Measurements from ENCODE around the gene MAP2K5.
A peak's percentile ranks its signal among the peaks of the same experiment; 100 is the strongest.

The MAP2K5 gene

GRCh38 chr15:67753891-67754290 is 211.4 kb downstream of the MAP2K5 start:
- H3K4me3 ChIP-seq (ENCODE audit: low read depth, low read length): no peak overlapping the region
- no peak for TF ChIP-seq CTCF (IDR thresholded peaks at IDR 0.05; ENCODE audit: low read depth, low read length, missing control alignments)
- DNase-seq (ENCODE audit: low read depth): no peak
- in situ Hi-C loops (cut with HindIII; ENCODE audit: low sequenced_read_pairs): no loop called here

- no peak overlapping the region for H3K4me3 ChIP-seq (ENCODE audit: low read depth, low read length)
- in situ Hi-C loops (cut with HindIII; ENCODE audit: low sequenced_read_pairs): no loop called here
- TF ChIP-seq CTCF (IDR thresholded peaks at IDR 0.05; ENCODE audit: low read depth, low read length, missing control alignments): no peak
- DNase-seq (ENCODE audit: low read depth): no peak
Measured at GRCh38 chr15:67755264-67755663, 212.8 kb downstream of the MAP2K5 start.

GRCh38 chr15:67755936-67756335 is 213.4 kb downstream of the MAP2K5 start:
- H3K4me3 ChIP-seq (ENCODE audit: low read depth, low read length): no peak overlapping the region
- no peak for TF ChIP-seq CTCF (IDR thresholded peaks at IDR 0.05; ENCODE audit: low read depth, low read length, missing control alignments)
- no peak for DNase-seq (ENCODE audit: low read depth)
- in situ Hi-C loops (cut with HindIII; ENCODE audit: low sequenced_read_pairs): no loop called here

GRCh38 chr15:67758619-67759300 is 216.3 kb downstream of the MAP2K5 start:
- peak; percentile 51 for DNase-seq (ENCODE audit: low read depth)
- in situ Hi-C loops (cut with HindIII; ENCODE audit: low sequenced_read_pairs): no loop called here
- no peak for TF ChIP-seq CTCF (IDR thresholded peaks at IDR 0.05; ENCODE audit: low read depth, low read length, missing control alignments)
- H3K4me3 ChIP-seq (ENCODE audit: low read depth, low read length): no peak overlapping the region

GRCh38 chr15:67760901-67761300 is 218.4 kb downstream of the MAP2K5 start:
- in situ Hi-C loops (cut with HindIII; ENCODE audit: low sequenced_read_pairs): no loop called here
- no peak for TF ChIP-seq CTCF (IDR thresholded peaks at IDR 0.05; ENCODE audit: low read depth, low read length, missing control alignments)
- DNase-seq (ENCODE audit: low read depth): no peak
- H3K4me3 ChIP-seq (ENCODE audit: low read depth, low read length): no peak overlapping the region

- no peak overlapping the region for H3K4me3 ChIP-seq (ENCODE audit: low read depth, low read length)
- DNase-seq (ENCODE audit: low read depth): no peak
- in situ Hi-C loops (cut with HindIII; ENCODE audit: low sequenced_read_pairs): no loop called here
- TF ChIP-seq CTCF (IDR thresholded peaks at IDR 0.05; ENCODE audit: low read depth, low read length, missing control alignments): no peak
Measured at GRCh38 chr15:67761343-67761742, 218.8 kb downstream of the MAP2K5 start.

Measured in astrocyte of the cerebellum (primary cell).